Stimulated activated CD4-positive, alpha-beta T cell treated with anti-CD3 and anti-CD28 coated beads, Interleukin-1b, Interleukin-23, amount 100 ng/mL, for 1 hour (primary cell): ENCODE measurements around the gene C19orf38.
"Not testable (repeated sequence)": the region's sequence is repeated elsewhere in the genome, so short reads cannot be mapped to it uniquely, and the experiment has no call there.

Experiments
- DNase-seq, 2 donors: peaks; one replicate each; pipeline ENCODE4 v3.0.0-alpha.2; 2020; ENCODE audit warnings: low read depth in 2 of 2

The C19orf38 gene

DNA sequence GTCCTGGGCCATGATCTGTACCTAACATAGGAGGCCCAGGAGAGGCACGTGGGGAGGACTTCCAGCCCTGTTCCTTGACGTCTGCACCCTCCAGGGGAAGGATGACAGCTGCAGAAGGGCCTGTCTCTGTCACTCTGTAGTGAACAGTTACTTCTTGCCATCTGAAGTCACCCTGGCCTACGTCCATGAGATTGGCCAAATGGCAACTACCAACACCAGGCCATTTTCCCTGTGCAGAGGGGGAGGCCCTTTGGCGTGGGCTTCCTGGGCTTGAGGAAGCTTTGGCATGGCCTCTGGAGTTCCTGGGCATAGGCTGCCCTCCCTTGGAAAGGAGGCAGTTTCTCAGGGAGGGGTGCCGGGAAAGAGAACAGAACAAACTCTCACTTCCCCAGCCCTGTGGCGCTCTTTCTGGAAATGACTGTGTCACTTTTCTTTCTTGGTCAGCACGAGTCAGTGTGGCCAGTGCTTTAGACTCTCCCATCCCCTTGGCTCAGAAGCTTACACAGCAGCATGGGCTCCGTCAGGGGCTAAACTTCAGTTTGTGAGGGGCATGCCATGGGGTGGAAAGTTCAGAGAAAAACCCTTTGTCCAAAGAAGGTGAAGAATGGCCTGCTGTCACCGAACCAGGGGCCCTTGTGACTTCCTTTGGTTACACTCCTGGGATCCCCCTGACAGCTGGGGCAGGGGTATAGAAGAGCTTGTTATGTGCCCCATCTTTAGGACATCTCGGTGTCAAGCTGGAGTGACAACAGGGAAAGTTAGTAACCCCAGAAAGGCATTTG lies 28.4 kb downstream of the C19orf38 start:
- no peak for DNase-seq

GRCh38 chr19:10877608-10878007 lies 29.4 kb downstream of the C19orf38 start:
- not testable (repeated sequence) for DNase-seq

DNA sequence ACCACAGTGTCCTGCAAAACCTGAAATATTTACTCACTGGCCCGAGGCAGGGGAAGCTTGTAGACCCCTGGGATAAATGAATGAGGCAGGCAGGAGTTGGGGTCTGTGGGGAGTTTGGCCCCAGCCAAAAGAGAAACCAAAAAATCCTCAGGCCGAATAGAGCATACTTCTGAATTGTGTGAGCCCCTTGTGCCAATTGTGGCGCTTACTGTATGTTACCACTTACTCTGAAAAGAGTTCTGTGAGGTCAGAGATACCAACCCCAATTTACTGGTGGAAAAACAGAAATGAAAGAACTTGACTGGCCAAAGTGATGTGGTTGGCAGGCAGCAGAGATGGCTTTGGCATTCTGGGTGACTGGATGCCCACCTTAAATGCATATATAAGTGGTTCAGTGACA lies 30.0 kb downstream of the C19orf38 start:
- no peak for DNase-seq

DNA sequence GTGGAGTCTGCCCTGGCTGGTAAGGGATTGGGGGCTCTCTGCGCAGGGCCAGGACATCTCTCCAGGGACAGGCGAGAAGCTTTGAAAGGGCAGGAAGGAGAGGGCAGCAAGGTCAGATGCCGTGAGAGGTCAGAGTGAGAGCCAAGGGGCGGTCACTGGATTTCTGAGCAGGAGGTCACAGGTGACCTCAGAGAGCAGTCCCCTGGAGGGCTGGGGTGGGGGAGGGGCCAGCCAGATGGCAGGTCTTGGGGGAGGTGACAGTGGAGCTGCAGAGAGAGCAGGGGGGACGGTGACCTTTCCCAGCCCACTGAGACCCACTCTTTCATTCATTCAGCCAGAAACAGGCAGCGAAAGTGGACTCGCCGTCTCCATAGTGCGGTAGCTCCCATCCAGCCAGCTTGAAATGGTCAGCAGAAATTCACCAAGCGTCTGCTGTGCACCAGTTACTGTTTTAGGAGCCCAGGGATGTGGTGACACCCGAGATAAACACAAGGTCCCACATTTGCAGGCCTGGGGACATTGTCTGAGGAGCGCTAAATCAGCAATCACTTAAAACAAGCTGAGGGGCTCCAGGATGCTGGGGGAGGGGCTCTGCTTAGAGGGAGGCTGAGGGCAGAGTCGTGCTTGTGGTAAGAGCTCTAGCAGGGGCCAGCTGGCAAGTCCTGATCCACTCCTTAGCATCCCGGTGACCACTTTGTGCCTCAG lies 33.3 kb downstream of the C19orf38 start:
- DNase-seq, result no peak

DNA sequence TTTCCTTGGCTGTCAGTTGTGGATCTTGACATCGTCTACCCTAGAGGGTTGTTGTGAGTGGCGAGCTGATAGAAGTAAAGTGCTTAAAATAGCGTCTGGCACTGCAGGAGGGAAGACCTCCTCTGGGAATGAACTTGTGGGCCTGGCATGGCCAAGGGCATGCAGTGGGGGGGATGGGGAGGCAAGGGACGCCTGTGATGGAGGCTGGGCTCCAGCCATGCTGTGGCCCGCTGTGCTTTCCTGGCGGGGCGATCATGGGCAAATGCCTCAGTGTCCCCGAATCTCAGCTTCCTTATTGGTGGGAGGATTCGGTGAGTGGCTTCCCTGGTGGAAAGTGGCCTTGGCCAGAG lies 33.9 kb downstream of the C19orf38 start:
- DNase-seq, result no peak

- no peak for DNase-seq
These were observed 36.1 kb downstream of the C19orf38 start for GRCh38 chr19:10884274-10884673.

DNA sequence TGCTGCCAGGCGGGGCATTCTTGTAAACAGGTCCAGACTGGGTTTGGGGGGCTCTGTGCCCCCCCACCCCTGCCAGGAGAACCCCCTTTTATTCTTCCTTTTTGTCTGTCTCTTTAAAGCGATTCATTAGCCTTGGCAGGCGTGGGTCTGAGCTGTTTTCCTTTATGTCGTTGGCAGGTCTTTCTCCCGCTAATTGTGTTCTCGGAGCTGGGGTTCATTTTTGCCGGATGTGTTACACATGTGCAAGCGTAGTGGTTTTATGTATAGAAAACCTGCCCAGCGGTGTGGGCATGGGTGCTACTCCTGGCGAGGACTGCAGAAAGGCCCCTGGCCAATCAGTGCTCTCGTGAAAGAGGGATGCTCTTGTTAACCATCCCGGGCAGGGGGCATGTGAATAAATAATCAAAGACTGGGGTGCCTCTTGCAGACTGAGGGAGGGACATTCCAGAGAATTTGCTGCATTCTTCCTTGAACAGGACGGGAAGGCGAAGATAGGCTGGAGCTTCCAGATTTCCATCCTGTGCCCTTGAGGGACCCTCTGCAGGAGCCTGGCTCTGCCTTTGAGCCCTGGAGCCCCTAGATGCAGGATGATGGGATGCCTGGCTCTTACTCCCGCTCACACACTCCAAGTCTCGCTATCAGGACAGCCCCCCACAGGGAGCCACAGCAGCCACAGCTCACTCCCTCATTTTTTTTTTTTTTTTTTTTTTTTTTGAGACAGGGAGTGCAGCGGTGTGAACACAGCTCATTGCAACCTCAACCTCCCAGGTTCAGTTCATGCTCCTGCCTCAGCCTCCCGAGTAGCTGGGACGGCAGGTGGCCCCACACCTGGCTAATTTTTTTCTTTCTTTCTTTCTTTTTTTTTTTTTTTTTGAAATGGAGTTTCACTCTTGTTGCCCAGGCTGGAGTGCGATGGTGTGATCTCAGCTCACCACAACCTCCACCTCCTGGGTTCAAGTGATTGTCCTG lies 37.3 kb downstream of the C19orf38 start:
- no peak for DNase-seq

- DNase-seq, result no peak
These were observed 39.6 kb downstream of the C19orf38 start for GRCh38 chr19:10887616-10888367.

- DNase-seq, result no peak
These were observed 40.2 kb downstream of the C19orf38 start for GRCh38 chr19:10888421-10888866.

GRCh38 chr19:10889880-10890279 lies 41.7 kb downstream of the C19orf38 start:
- no peak for DNase-seq

GRCh38 chr19:10891405-10892086 lies 43.3 kb downstream of the C19orf38 start:
- DNase-seq, result no peak

GRCh38 chr19:10892256-10892655 lies 44.0 kb downstream of the C19orf38 start:
- no peak for DNase-seq

- no peak for DNase-seq
These were observed 46.6 kb downstream of the C19orf38 start for GRCh38 chr19:10894911-10895213.

GRCh38 chr19:10895363-10895762 lies 47.1 kb downstream of the C19orf38 start:
- no peak for DNase-seq

GRCh38 chr19:10895920-10896319 lies 47.7 kb downstream of the C19orf38 start:
- DNase-seq, result no peak

- no peak for DNase-seq
These were observed 48.8 kb downstream of the C19orf38 start for GRCh38 chr19:10896851-10897526.

GRCh38 chr19:10898633-10899032 lies 50.4 kb downstream of the C19orf38 start:
- no peak for DNase-seq

- no peak for DNase-seq
These were observed 51.0 kb downstream of the C19orf38 start for GRCh38 chr19:10899151-10899653.

DNA sequence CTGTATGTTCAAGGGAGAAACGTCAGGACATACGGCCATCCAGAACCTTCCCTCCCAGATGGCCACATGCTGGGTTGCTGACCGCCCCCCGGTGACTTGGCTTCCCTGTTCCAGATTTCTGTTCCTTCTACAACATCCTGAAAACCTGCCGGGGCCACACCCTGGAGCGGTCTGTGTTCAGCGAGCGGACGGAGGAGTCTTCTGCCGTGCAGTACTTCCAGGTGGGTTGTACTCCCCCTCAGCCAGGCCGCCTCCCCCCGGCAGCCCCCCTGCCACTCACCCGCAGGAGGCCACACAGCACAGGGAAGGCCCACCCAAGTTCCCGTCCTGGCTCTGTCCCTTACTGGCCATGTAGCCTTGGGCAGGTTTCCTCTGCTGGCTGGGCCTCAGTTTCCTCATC lies 59.7 kb downstream of the C19orf38 start:
- DNase-seq, result no peak

DNA sequence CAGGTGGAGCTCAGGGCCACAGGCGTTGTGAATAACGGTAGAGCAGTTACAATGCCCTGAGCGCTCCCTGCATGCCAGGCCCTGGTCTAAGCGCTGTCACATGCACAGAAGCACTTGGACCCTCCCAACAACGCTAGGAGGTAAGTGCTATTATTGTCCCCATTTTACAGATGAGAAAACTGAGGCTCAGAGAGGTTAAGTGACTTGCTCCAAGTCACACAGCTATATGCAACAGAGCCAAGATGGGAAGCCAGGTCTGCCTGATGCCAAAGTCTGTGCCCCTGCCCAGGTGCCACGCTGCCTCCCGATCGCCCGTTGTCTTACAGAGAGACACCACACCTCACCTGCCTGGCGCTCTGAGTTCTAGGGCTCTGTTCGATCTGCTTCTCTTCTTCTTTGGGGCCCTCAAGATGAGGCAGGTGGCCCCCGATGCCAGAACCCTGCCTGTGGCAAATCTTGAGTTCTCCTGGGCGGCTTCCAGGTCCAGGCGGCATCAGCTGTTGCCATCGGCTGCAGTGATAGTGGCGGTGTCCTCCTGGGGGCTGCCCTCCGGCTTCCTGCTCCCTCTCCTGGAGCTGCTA lies 60.3 kb downstream of the C19orf38 start:
- no peak for DNase-seq
